Right lobe of liver (tissue), 6 donors: ENCODE results near the gene CFAP100. TPM values are rescaled to one million over a fixed set of nuclear protein-coding genes. Genes with fewer than 3 reads are reported as not detected.
A peak's percentile ranks its signal among the peaks of the same experiment; 100 is the strongest.

Source experiments
- ATAC-seq, 4 donors: fragments of 200-7000 bp; cut with Tn5 transposase; one replicate each; pipeline ENCODE4 v1.9.1; 2020; ENCODE audit warnings: mild to moderate bottlenecking in 4 of 4, moderate library complexity in 4 of 4
- DNase-seq, 3 donors: peaks; one replicate each; pipeline ENCODE4 v3.0.0-alpha.2; 2020
- H3K27ac ChIP-seq, 3 donors: fragments of 200-600 bp; one replicate each; pipeline ENCODE4 v1.8.0; 2022
- H3K27me3 ChIP-seq, 2 donors: fragments of 200-600 bp; one replicate each; pipeline ENCODE4 v1.8.0; 2022
- H3K36me3 ChIP-seq, 4 donors: fragments of 200-600 bp; sonication (generic) in 1 of 4; one replicate each; pipeline versions ENCODE4 v1.5.1 to v1.8.0; 2017 to 2022; ENCODE audit warnings: control low read depth in 1 of 4
- H3K4me1 ChIP-seq, 4 donors: fragments of 200-600 bp; sonication (generic) in 1 of 4; one replicate each; pipeline versions ENCODE4 v1.5.1 to v1.8.0; 2017 to 2022; ENCODE audit warnings: control low read depth in 1 of 4
- H3K4me3 ChIP-seq, 3 donors: fragments of 200-600 bp; one replicate each; pipeline ENCODE4 v1.8.0; 2022
- H3K9me3 ChIP-seq, 4 donors: fragments of 200-600 bp; sonication (generic) in 1 of 4; one replicate each; pipeline versions ENCODE4 v1.5.1 to v1.8.0; 2017 to 2022; ENCODE audit warnings: control low read depth in 1 of 4
- CTCF ChIP-seq, 4 donors: fragments of 200-600 bp in 3 of 4; fragments of 450-650 bp in 1 of 4; IDR thresholded peaks; one replicate each; pipeline versions ENCODE4 v1.5.1 to v1.8.0; 2016 to 2022; ENCODE audit warnings: antibody characterized with exemption in 4 of 4, mild to moderate bottlenecking in 2 of 4
- POLR2A ChIP-seq: fragments of 450-650 bp; IDR thresholded peaks from one replicate; pipeline ENCODE4 v1.6.1; 2017; ENCODE audit warnings: antibody characterized with exemption, mild to moderate bottlenecking
- WGBS: methylation state at CpG from one replicate; pipeline ENCODE4 v1.1.6; 2018; ENCODE audit warnings: low coverage, low lambda C conversion rate; ENCODE audit not compliant: insufficient coverage; ENCODE audit errors: missing lambda C conversion rate; 5-methylcytosine and 5-hydroxymethylcytosine counted together
- intact Hi-C, 2 donors: fragments of 100-400 bp; cut with DNase I; formaldehyde crosslinking; loops; one replicate each; pipeline versions ENCODE4 v1.11.2 to v1.14.1; 2022
- total RNA-seq, 6 experiments: library from RNA; depleted of rRNA in 2 of 6; stranded (reverse); fragments of >200 nt in 2 of 6; fragmentation: NEBNext Ultra II Directional in 3 of 6; extraction: Animal tissue kit (Norgen Biotek cat#: 25700) in 3 of 6; gene quantifications; one replicate each; pipeline versions ENCODE4 v1.1.0 to v1.2.4, GENCODE V29; 2016 to 2023
- donor health status: DM: no; HTN: yes; CAD: no.
- donor health status: DM: no; HTN: no; CAD: no.
- donor health status: DM: no; HTN: no; CAD: no.
- donor health status: DM: no; HTN: yes; CAD: no.
- donor health status: DM: no; HTN: yes; CAD: no.

Gene CFAP100
- total RNA-seq, 6 experiments from 2014 or later = not detected

- intact Hi-C loops = no loop called here
- Histone ChIP-seq H3K27ac (no peak overlapping the region), H3K36me3 (peaks cover 5 to 33% (median 17%) of the 10 kb centered on the region in 4 donors), H3K4me1 (peaks cover 0 to 40% (median 15%) of the 10 kb centered on the region in 4 donors), H3K4me3 (no peak overlapping the region), H3K27me3 (no peaks in the 10 kb centered on the region), H3K9me3 (no peaks in the 10 kb centered on the region)
- 84% methylated on average over 8 of the region's 9 CpGs for WGBS
- ATAC-seq = no peak
- no peak for DNase-seq
- no peak for TF ChIP-seq POLR2A
- no peak for TF ChIP-seq CTCF (IDR thresholded peaks at IDR 0.05)
Measured at GRCh38 chr3:126452213-126452612, 57.5 kb downstream of the CFAP100 start.

GRCh38 chr3:126454025-126454424 lies 59.3 kb downstream of the CFAP100 start:
- intact Hi-C loops = no loop called here
- peaks cover 5 to 40% (median 14%) of the 10 kb centered on the region in 4 donors for H3K36me3 ChIP-seq
- ATAC-seq = no peak

GRCh38 chr3:126454437-126455198 lies 59.9 kb downstream of the CFAP100 start:
- intact Hi-C loops = no loop called here
- no peak overlapping the region for H3K4me3 ChIP-seq

More at GRCh38 chr3:126454025-126454424, 59.3 kb downstream of the CFAP100 start:
- 73% methylated on average over 1 of the region's 1 CpG for WGBS
- peaks cover 0 to 26% (median 11%) of the 10 kb centered on the region in 4 donors for H3K4me1 ChIP-seq
- H3K9me3 ChIP-seq = no peaks in the 10 kb centered on the region
- no peak overlapping the region for H3K4me3 ChIP-seq
- H3K27ac ChIP-seq = no peak overlapping the region
- H3K27me3 ChIP-seq = no peaks in the 10 kb centered on the region
- DNase-seq = no peak
- no peak for TF ChIP-seq POLR2A
- TF ChIP-seq CTCF (IDR thresholded peaks at IDR 0.05) = no peak

GRCh38 chr3:126456211-126456610 lies 61.5 kb downstream of the CFAP100 start:
- intact Hi-C loops = no loop called here
- no peak overlapping the region for H3K4me3 ChIP-seq
- WGBS = 0% methylated on average over 1 of the region's 4 CpGs
- H3K4me1 ChIP-seq = peaks cover 0 to 34% (median 10%) of the 10 kb centered on the region in 4 donors
- ATAC-seq (no peak), DNase-seq (peak in 1 of 3 donors; percentile 39)
- no peaks in the 10 kb centered on the region for H3K27me3 ChIP-seq
- peaks cover 5 to 51% (median 16%) of the 10 kb centered on the region in 4 donors for H3K36me3 ChIP-seq
- H3K27ac ChIP-seq = no peak overlapping the region
- no peaks in the 10 kb centered on the region for H3K9me3 ChIP-seq
- TF ChIP-seq CTCF (IDR thresholded peaks at IDR 0.05) = no peak
- no peak for TF ChIP-seq POLR2A

More at GRCh38 chr3:126454437-126455198, 59.9 kb downstream of the CFAP100 start:
- no peaks in the 10 kb centered on the region for H3K27me3 ChIP-seq
- no peak for TF ChIP-seq CTCF (IDR thresholded peaks at IDR 0.05)
- no peak for TF ChIP-seq POLR2A
- no peak for ATAC-seq
- 61% methylated on average over 6 of the region's 6 CpGs for WGBS
- H3K27ac ChIP-seq = no peak overlapping the region
- no peaks in the 10 kb centered on the region for H3K9me3 ChIP-seq
- H3K4me1 ChIP-seq = peaks cover 0 to 26% (median 10%) of the 10 kb centered on the region in 4 donors
- H3K36me3 ChIP-seq = peaks cover 5 to 40% (median 14%) of the 10 kb centered on the region in 4 donors
- DNase-seq = no peak
